SH-SY5Y (cell line): ENCODE measurements around the gene NRAP.

Experiments
- GATA2 ChIP-seq: IDR thresholded peaks from 2 replicates; pipeline ENCODE4 v1.6.1; 2011; ENCODE audit warnings: mild to moderate bottlenecking, low read depth, low read length
- GATA3 ChIP-seq: IDR thresholded peaks from 2 replicates; pipeline ENCODE4 v1.6.1; 2011; ENCODE audit warnings: low read depth, mild to moderate bottlenecking, low read length, moderate library complexity

- no peak for TF ChIP-seq GATA2
- TF ChIP-seq GATA3, result no peak
Observed at GRCh38 chr10:113603057-113603777, 60.6 kb downstream of the NRAP start.
